Caco-2 (cell line): ENCODE measurements around the gene AUH. TPM values are rescaled to one million over a fixed set of nuclear protein-coding genes. Genes with fewer than 3 reads are reported as not detected.
A peak's percentile ranks its signal among the peaks of the same experiment; 100 is the strongest.

Experiments used
- BruUV-seq: library from RNA; stranded (reverse); fragments of 400-500 nt; replicated peaks from 2 replicates; lab custom pipeline; 2021; lab: Mats Ljungman, UMichigan
- CTCF ChIA-PET: fragments of 300-600 bp; sonication (Branson Sonifier 250); formaldehyde crosslinking; loops from one replicate; lab custom pipeline; 2022; ENCODE audit warnings: antibody characterized with exemption; lab: Charles Lee
- POLR2A ChIA-PET: fragments of 300-600 bp; sonication (Branson Sonifier 250); formaldehyde crosslinking; loops from one replicate; lab custom pipeline; 2022; ENCODE audit warnings: antibody characterized with exemption; lab: Charles Lee
- DNase-seq, 2 experiments: peaks; one replicate each; pipeline versions ENCODE4 v3.0.0 to v3.0.0-alpha.2; 2020 to 2022
- H3K27me3 ChIP-seq: replicated peaks from 2 replicates; pipeline ENCODE4 v1.6.0; 2011; ENCODE audit warnings: low read length; ENCODE audit not compliant: control insufficient read depth, insufficient read depth
- H3K36me3 ChIP-seq: 2 replicates; pipeline ENCODE4 v1.5.1; 2011; ENCODE audit warnings: low read length; ENCODE audit not compliant: control insufficient read depth, insufficient read depth
- H3K4me1 ChIP-seq: fragments of 250-450 bp; sonication (Bioruptor Pico); 2 replicates; pipeline ENCODE4 v1.5.1; 2020; ENCODE audit warnings: mild to moderate bottlenecking
- H3K4me3 ChIP-seq: 2 replicates; pipeline ENCODE4 v1.5.1; 2011; ENCODE audit warnings: low read depth, mild to moderate bottlenecking, control low read depth, low read length
- H3K9me3 ChIP-seq: fragments of 250-450 bp; sonication (Bioruptor Pico); 2 replicates; pipeline ENCODE4 v1.5.1; 2020; ENCODE audit warnings: mild to moderate bottlenecking, moderate library complexity
- H3K27ac Mint-ChIP-seq: one replicate; pipeline ENCODE4 v1.8.0; 2022; ENCODE audit warnings: mixed read lengths; ENCODE audit not compliant: unreplicated experiment
- H3K27me3 Mint-ChIP-seq: one replicate; pipeline ENCODE4 v1.8.0; 2022; ENCODE audit warnings: mixed read lengths; ENCODE audit not compliant: insufficient read depth, unreplicated experiment
- H3K36me3 Mint-ChIP-seq: one replicate; pipeline ENCODE4 v1.8.0; 2022; ENCODE audit warnings: mild to moderate bottlenecking, mixed read lengths; ENCODE audit not compliant: insufficient read depth, unreplicated experiment
- H3K4me1 Mint-ChIP-seq: one replicate; pipeline ENCODE4 v1.8.0; 2022; ENCODE audit warnings: low read depth, mixed read lengths; ENCODE audit not compliant: unreplicated experiment
- H3K4me3 Mint-ChIP-seq: one replicate; pipeline ENCODE4 v1.8.0; 2022; ENCODE audit warnings: mild to moderate bottlenecking, moderate library complexity, mixed read lengths; ENCODE audit not compliant: unreplicated experiment
- H3K9me3 Mint-ChIP-seq: one replicate; pipeline ENCODE4 v1.8.0; 2022; ENCODE audit warnings: mixed read lengths; ENCODE audit not compliant: unreplicated experiment
- CTCF ChIP-seq, 2 experiments: fragments of 200-600 bp in 1 of 2; IDR thresholded peaks; 1 replicate in 1 of 2; 2 replicates in 1 of 2; pipeline versions ENCODE4 v1.5.1 to v1.8.0; 2011 to 2022; ENCODE audit warnings: antibody characterized with exemption in 1 of 2, control low read depth in 1 of 2, inconsistent platforms in 1 of 2, low read depth in 1 of 2, low read length in 1 of 2, mild to moderate bottlenecking in 1 of 2, moderate library complexity in 1 of 2; ENCODE audit not compliant: insufficient read depth in 1 of 2, severe bottlenecking in 1 of 2, unreplicated experiment in 1 of 2
- intact Hi-C: fragments of 100-400 bp; cut with micrococcal nuclease; formaldehyde crosslinking; loops from one replicate; pipeline ENCODE4 v1.10.0; 2022; ENCODE audit not compliant: unreplicated experiment
- total RNA-seq: library from RNA; stranded (reverse); gene quantifications from 2 replicates; pipeline ENCODE4 v1.2.3, GENCODE V29; 2022

The AUH gene
- total RNA-seq, 1 experiment from 2014 or later, result 10.3 TPM

DNA sequence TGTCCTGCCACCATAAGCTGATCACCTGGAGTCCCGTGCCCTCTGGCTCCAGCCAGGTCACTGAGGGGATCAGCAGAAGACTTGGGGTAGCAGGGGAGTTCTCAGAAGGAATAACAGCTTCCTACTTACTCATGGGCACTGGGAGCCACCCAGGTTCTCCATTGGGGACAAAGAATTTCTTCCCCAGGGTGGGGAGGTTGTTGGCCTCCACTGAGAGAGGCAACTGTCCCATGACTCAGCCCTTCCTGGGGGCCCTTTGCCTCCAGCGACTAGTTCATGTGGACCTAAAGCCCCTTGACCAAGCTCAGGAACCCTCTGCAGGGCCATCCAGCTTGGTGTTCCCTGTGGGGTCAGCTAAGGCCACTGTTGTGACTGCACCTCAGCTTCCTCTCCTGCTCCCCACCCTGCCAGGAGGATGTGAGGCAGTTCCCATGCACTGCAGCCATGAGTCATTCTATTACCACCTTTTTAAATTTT, 175.0 kb downstream of the AUH start:
- no peaks in the 10 kb centered on the region for H3K27me3 ChIP-seq
- no TSS peak for BruUV-seq
- no peak for TF ChIP-seq CTCF (IDR thresholded peaks at IDR 0.05; ENCODE audit: insufficient read depth in 1 of 2, low read depth in 1 of 2, low read length in 1 of 2, severe bottlenecking in 1 of 2, unreplicated experiment in 1 of 2)
- no peaks in the 10 kb centered on the region for H3K9me3 Mint-ChIP-seq
- no peaks in the 10 kb centered on the region for H3K36me3 Mint-ChIP-seq
- no peak overlapping the region for H3K27ac Mint-ChIP-seq
- no peak overlapping the region for H3K4me3 Mint-ChIP-seq
- ChIA-PET CTCF (no interaction called here), POLR2A (no interaction called here)
- no peaks in the 10 kb centered on the region for H3K27me3 Mint-ChIP-seq
- H3K4me3 ChIP-seq, result no peak overlapping the region
- no peaks in the 10 kb centered on the region for H3K4me1 ChIP-seq
- H3K9me3 ChIP-seq, result no peaks in the 10 kb centered on the region
- H3K36me3 ChIP-seq, result no peaks in the 10 kb centered on the region
- no peak for DNase-seq
- intact Hi-C loops, result no loop called here
- no peaks in the 10 kb centered on the region for H3K4me1 Mint-ChIP-seq

DNA sequence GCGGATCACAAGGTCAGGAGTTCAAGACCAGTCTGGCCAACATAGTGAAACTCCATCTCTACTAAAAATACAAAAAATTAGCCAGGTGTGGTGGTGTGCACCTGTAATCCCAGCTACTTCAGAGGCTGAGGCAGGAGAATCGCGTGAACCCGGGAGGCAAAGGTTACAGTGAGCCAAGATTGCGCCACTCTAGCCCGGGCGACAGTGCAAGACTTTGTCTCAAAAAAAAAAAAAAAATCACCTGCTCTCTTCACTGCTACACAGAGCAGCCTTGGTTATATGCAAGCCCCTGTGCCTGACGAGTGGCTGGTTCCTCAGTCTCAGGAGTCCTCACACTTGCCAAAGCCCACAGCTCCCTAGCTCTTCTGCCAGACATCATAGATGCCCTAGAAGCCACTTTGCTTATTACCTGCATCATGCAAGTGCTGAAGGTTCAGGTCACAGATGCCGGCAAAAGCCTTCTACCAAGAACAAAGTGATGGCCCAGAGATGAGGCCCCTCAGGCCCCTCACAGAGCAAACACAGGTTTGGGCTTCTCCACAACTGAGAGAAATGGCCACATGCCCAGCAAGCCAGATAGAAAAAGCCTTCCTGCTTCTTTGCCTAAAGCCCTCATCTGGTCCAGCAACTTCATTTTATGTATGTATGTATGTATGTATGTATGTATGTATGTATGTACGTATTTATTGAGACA, 176.4 kb downstream of the AUH start:
- BruUV-seq, result no TSS peak
- Mint-ChIP-seq H3K4me1 (no peaks in the 10 kb centered on the region), H3K4me3 (no peak overlapping the region), H3K9me3 (no peaks in the 10 kb centered on the region), H3K27ac (no peak overlapping the region), H3K27me3 (no peaks in the 10 kb centered on the region), H3K36me3 (no peaks in the 10 kb centered on the region)
- DNase-seq, result no peak
- CTCF ChIA-PET, result no interaction called here
- no peaks in the 10 kb centered on the region for H3K4me1 ChIP-seq
- H3K9me3 ChIP-seq, result no peaks in the 10 kb centered on the region
- TF ChIP-seq CTCF (IDR thresholded peaks at IDR 0.05; ENCODE audit: insufficient read depth in 1 of 2, low read depth in 1 of 2, low read length in 1 of 2, severe bottlenecking in 1 of 2, unreplicated experiment in 1 of 2), result no peak
- intact Hi-C loops, result no loop called here
- H3K36me3 ChIP-seq, result no peaks in the 10 kb centered on the region
- POLR2A ChIA-PET, result no interaction called here
- no peak overlapping the region for H3K4me3 ChIP-seq
- no peaks in the 10 kb centered on the region for H3K27me3 ChIP-seq

DNA sequence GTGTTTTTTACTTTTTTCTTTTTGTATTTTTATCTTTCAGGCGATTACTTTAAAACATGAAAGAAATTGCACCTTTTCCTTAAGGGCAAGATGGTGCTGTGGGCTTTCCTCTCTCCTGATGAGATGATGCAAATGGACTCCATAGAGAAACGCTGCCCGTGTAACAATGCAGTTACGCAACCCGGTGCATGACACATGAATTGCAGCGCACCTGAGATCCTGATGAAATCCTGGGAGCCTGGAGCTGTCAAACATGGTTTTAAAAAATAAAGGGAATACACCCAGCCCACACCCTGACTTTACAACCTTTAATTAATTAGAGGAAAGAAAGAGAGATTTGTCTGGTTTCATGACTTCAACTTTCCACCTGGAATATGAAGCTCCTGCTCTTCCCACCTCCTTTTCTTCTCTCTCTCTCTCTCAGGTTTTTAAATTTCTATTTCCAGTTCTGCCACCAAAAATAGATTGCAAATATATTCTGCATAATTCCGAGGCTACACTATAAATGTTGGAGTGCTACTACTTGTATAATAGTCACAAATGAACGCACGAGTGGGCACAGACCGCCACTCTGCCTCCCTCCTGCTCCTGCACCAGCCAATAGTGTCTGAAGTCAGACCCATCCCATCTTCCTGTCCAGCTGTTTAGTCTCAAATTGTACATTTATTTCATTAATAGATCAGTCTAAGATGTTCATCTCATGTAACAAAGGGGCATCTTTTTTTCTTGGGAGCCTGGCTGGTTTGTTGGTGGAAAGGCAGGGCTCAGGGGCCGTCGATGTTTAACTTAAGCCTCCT, 179.1 kb downstream of the AUH start:
- Mint-ChIP-seq H3K9me3 (no peaks in the 10 kb centered on the region), H3K27me3 (no peaks in the 10 kb centered on the region), H3K27ac (no peak overlapping the region), H3K4me1 (no peaks in the 10 kb centered on the region), H3K36me3 (no peaks in the 10 kb centered on the region), H3K4me3 (no peak overlapping the region)
- no peaks in the 10 kb centered on the region for H3K27me3 ChIP-seq
- TF ChIP-seq CTCF (IDR thresholded peaks at IDR 0.05; ENCODE audit: insufficient read depth in 1 of 2, low read depth in 1 of 2, low read length in 1 of 2, severe bottlenecking in 1 of 2, unreplicated experiment in 1 of 2), result no peak
- ChIA-PET POLR2A (no interaction called here), CTCF (no interaction called here)
- intact Hi-C loops, result no loop called here
- DNase-seq, result peak; percentile 43 to 50
- no TSS peak for BruUV-seq
- H3K4me3 ChIP-seq, result no peak overlapping the region
- H3K36me3 ChIP-seq, result no peaks in the 10 kb centered on the region
- H3K9me3 ChIP-seq, result no peaks in the 10 kb centered on the region
- H3K4me1 ChIP-seq, result no peaks in the 10 kb centered on the region
